Spinal cord (tissue), 10 donors: Measurements from ENCODE around the gene OMA1. TPM values are rescaled to one million over a fixed set of nuclear protein-coding genes. Genes with fewer than 3 reads are reported as not detected.

Experiments
- DNase-seq, 6 donors: peaks; one replicate each; pipeline versions ENCODE4 v3.0.0 to v3.0.0-alpha.2; 2013 to 2015; ENCODE audit warnings: low spot score in 6 of 6, low read depth in 4 of 6
- H3K27ac ChIP-seq: one replicate; pipeline ENCODE4 v1.5.1; 2013; ENCODE audit warnings: low read depth, low read length, control low read depth
- H3K27me3 ChIP-seq: one replicate; pipeline ENCODE4 v1.6.1; 2013; ENCODE audit warnings: low read length; ENCODE audit not compliant: control insufficient read depth, insufficient read depth
- H3K36me3 ChIP-seq: one replicate; pipeline ENCODE4 v1.6.1; 2013; ENCODE audit warnings: low read length; ENCODE audit not compliant: control insufficient read depth, insufficient read depth
- H3K4me1 ChIP-seq: one replicate; pipeline ENCODE4 v1.6.1; 2013; ENCODE audit warnings: low read length; ENCODE audit not compliant: control insufficient read depth, insufficient read depth
- H3K4me3 ChIP-seq: one replicate; pipeline ENCODE4 v1.5.1; 2013; ENCODE audit warnings: low read depth, low read length, control low read depth
- H3K9me3 ChIP-seq: one replicate; pipeline ENCODE4 v1.6.1; 2013; ENCODE audit warnings: low read length; ENCODE audit not compliant: control insufficient read depth, insufficient read depth
- WGBS: methylation state at CpG from one replicate; pipeline ENCODE4 v1.1.5; 2013; ENCODE audit warnings: missing lambda C conversion rate; ENCODE audit not compliant: insufficient coverage; 5-methylcytosine and 5-hydroxymethylcytosine counted together
- polyA plus RNA-seq, 2 donors: library from polyadenylated mRNA; unstranded; fragments of 120-200 nt; gene quantifications; one replicate each; pipeline ENCODE4 v1.2.1, GENCODE V29; 2013; ENCODE audit not compliant: insufficient read length in 2 of 2
- total RNA-seq, 2 donors: library from RNA; depleted of rRNA in 1 of 2; stranded (reverse); fragments of 120-200 nt in 1 of 2; fragments of >200 nt in 1 of 2; gene quantifications; one replicate each; pipeline versions ENCODE4 v1.2.3 to v1.2.4, GENCODE V29; 2013 to 2014
- donor health status: healthy.

OMA1 gene
- total and polyA plus RNA-seq, 4 donors = 11.3 to 48.0 (median 21.7) TPM

DNA sequence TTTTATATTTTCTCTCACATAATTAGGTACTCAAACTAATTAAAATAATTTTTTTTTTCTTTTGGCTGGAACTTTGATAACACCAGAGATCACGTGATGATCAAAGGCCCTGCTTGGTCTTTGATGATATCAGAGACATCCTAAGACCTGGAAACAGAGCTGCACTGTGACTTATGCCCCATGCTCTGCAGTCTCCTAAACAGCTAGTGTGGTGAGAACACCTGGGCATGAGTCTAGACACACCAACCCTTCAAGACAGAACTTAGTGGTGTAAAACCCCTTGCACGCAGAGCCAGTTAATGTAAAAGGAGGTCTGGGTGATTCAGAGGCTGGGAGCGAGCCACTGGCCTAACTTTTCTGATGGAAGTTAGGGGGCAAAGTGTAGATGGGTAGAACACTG, 70.3 kb downstream of the OMA1 start:
- Histone ChIP-seq H3K27ac (no peak overlapping the region), H3K4me1 (no peaks in the 10 kb centered on the region), H3K36me3 (no peaks in the 10 kb centered on the region), H3K4me3 (no peak overlapping the region), H3K9me3 (no peaks in the 10 kb centered on the region), H3K27me3 (no peaks in the 10 kb centered on the region)
- DNase-seq = no peak
- 100% methylated on average over 1 of the region's 3 CpGs for WGBS

DNA sequence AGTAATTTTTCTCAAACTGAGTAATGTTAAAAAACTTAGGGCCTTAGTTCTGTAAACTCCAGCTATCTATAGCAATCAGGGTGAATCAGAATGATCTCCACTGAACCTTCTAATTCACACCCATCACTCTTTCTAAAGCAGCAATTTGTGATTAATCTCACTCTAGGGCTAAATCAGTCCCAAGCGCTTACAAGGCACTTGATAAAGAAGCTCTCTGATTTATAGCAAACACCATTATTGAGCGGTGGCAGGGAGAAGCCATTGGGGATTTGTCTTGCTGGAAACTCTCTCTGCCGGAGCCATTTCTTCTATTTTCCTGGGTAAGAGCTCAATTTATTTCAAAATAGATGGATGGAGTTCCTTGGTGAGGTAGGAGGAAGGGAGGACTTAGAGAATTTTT, 77.0 kb downstream of the OMA1 start:
- Histone ChIP-seq H3K27me3 (no peaks in the 10 kb centered on the region), H3K36me3 (no peaks in the 10 kb centered on the region), H3K4me3 (no peak overlapping the region), H3K9me3 (no peaks in the 10 kb centered on the region), H3K4me1 (peaks cover 13% of the 10 kb centered on the region), H3K27ac (no peak overlapping the region)
- 100% methylated on average over 1 of the region's 3 CpGs for WGBS
- DNase-seq = peak in 1 of 6 donors; percentile 70

DNA sequence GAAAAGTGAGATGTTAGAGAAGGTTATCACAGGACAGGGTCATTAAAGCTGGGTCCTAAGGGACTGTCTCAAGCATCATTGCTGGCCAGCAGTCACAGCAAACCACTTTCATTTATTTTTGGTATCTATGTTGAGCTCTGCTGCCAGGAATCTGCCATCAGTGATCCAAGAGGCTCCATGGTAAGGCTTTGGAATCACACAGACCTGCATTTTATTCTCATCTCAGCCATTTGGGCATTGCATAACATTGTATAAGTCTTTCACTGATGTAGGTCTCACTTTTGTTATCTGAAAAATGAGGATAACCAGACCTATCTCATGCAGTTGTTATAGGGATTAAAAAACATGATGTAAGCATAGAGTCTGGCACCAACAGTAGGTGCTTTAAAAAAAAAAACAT, 77.5 kb downstream of the OMA1 start:
- Histone ChIP-seq H3K9me3 (no peaks in the 10 kb centered on the region), H3K27me3 (no peaks in the 10 kb centered on the region), H3K36me3 (no peaks in the 10 kb centered on the region)

DNA sequence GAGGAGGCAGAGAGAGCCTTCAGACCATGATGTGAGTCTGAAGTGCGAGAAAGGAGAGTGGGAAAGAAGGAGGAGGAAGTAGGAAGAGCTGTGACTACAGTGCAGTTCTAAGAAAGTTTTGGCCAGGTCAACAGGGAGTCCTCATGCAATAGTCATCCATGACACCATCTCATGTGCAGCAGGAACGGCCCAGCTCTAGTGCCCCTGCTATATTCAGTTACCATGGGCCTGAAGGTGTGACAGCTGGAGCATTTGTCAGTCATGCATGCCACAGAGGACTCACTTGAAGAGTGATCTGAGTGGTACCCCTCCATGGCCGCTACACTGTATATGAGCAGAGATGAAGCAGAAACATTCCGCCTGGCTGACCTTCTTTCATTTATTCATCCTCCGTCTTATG, 77.9 kb downstream of the OMA1 start:
- no peak for DNase-seq
- H3K4me3 ChIP-seq = no peak overlapping the region
- no peaks in the 10 kb centered on the region for H3K27me3 ChIP-seq
- H3K36me3 ChIP-seq = no peaks in the 10 kb centered on the region
- H3K4me1 ChIP-seq = peaks cover 13% of the 10 kb centered on the region
- H3K9me3 ChIP-seq = no peaks in the 10 kb centered on the region
- H3K27ac ChIP-seq = no peak overlapping the region
- WGBS = 100% methylated on average over 1 of the region's 5 CpGs

More for the DNA sequence above, 77.5 kb downstream of the OMA1 start:
- Histone ChIP-seq H3K4me1 (peaks cover 13% of the 10 kb centered on the region), H3K27ac (no peak overlapping the region), H3K4me3 (no peak overlapping the region)
- no peak for DNase-seq

DNA sequence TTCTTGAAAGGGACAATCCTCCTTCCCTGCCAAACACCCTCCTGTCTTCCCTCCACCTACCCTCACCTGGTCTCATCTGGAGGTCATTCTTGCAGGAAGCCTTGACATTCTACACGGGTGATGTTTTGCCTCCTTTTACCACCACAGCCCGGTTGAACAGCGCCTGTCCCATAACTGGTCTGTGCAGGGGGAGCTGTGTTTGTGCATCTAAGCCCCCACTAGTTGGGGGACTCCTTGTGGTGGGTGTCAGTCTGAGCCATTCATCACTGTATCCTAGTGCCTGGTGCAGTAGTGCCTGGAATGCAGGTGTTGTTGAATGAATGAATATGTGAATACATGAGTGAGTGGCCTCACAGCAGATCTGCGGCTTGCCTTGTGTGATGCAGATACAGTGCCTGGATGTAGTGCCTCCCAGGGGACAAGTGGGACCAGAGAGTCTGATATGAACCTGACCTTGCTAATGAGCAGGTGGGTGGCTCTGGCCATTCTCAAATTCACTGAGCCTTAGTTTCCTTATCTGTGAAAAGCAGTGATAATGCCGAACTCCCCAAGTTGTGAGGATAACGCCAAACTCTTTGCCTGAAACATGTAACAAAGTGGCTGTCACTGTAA, 79.8 kb downstream of the OMA1 start:
- Histone ChIP-seq H3K27ac (no peak overlapping the region), H3K4me3 (no peak overlapping the region), H3K36me3 (no peaks in the 10 kb centered on the region), H3K27me3 (no peaks in the 10 kb centered on the region), H3K9me3 (no peaks in the 10 kb centered on the region), H3K4me1 (peaks cover 13% of the 10 kb centered on the region)
- peak in 1 of 6 donors; percentile 6 for DNase-seq
- WGBS = 82% methylated on average over 3 of the region's 6 CpGs

DNA sequence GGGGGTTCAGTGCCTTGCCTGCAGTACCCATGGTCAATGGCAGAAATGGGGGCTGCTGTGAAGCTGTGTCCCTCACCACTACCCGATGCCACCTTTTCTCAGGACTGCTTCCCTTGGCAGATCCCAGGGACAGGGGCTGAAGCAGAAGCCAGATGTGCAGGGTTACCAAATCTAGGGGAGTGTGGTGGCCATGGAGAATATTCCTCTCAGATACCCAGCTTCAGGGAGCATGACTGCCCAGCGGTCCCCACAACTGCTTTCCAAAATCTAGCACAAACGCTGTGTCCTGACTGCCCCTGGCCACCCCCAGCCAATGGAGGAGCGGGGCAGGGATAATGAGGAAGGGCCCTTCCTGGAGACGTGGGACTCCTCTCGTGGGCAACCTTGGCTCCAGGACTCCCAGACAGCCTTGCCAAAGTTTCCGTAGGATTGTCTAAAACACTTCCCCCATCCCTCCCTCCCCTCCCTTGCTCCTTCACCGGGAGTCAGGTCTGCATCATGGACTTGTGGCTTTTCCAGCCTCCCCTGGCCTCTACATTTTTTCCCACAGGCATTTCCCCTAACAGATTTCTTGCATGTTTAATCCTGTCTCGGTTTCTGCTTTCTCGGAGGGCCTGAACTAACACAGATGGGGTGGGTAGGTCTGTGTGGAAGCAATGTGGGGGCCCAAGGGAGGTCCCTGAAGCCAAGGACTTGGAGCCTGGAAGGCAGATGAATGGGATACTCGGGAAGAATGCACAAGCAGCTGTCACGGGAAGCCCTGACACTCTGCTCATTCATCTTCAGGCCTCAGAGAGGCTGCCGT, 80.5 kb downstream of the OMA1 start:
- no peaks in the 10 kb centered on the region for H3K9me3 ChIP-seq
- peaks cover 13% of the 10 kb centered on the region for H3K4me1 ChIP-seq
- DNase-seq = peak in 1 of 6 donors; percentile 45
- no peak overlapping the region for H3K27ac ChIP-seq
- no peaks in the 10 kb centered on the region for H3K27me3 ChIP-seq
- WGBS = 50% methylated on average over 3 of the region's 13 CpGs
- no peaks in the 10 kb centered on the region for H3K36me3 ChIP-seq
- H3K4me3 ChIP-seq = no peak overlapping the region

DNA sequence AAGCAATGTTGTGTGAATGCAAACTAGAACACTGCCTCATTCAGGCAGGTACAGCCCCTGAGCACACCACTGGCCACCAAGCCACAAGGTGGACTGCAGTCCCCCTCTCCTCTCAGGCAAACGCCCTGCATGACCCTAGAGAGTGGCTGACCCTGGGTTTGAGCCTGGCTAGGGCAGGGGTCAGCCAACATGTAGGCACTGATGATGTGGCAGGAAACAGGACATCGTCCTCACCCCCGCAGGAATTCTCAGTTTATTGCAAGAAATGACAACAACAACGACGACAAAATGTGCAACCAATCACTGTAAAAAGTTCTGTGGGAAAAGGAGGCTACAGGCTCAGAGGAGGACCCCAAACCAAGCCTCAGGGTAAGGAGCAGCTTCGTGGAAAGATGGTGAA, 81.3 kb downstream of the OMA1 start:
- no peak overlapping the region for H3K27ac ChIP-seq

DNA sequence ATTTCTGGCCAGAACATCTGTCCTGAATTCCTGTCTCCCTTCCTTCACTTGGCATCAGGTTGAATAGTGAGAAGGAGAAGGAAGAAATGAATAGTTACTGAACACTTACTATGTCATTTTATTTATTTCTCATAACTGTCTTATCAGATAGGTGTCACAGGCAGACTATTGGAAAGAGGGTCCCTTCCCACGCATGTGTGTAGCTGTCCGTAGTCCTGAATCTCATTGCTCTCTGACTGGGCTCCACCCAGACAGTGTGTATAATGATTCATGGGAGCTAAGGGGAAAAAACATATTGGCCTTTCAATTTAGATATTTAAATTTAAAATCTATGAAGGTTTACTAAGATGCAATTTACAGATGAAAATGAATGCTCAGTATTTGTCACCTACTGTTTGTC, 86.1 kb downstream of the OMA1 start:
- H3K4me3 ChIP-seq = no peak overlapping the region
- no peak for DNase-seq

More for the DNA sequence above, 81.3 kb downstream of the OMA1 start:
- no peaks in the 10 kb centered on the region for H3K9me3 ChIP-seq
- DNase-seq = no peak
- peaks cover 13% of the 10 kb centered on the region for H3K4me1 ChIP-seq
- 87% methylated on average over 6 of the region's 6 CpGs for WGBS
- H3K27me3 ChIP-seq = no peaks in the 10 kb centered on the region
- H3K4me3 ChIP-seq = no peak overlapping the region
- H3K36me3 ChIP-seq = no peaks in the 10 kb centered on the region

DNA sequence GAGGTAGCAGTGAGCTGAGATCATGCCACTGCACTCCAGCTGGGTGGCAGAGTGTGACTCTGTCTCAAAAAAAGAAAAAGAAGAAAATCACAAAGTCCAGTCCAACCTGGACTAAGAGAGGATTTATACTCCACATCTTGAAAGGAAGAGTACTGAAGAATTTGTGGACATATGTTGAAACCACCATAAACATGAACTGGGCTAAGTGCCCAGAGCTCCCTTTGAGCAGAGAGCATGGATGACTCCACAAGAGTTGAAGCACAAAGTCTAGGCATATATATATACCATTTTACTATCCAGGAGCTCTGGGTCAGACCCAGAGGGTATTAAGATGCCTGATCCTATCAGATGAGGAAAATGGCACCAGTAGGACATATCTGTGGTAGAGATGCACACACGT, 86.6 kb downstream of the OMA1 start:
- H3K4me1 ChIP-seq = no peaks in the 10 kb centered on the region
- H3K36me3 ChIP-seq = no peaks in the 10 kb centered on the region
- WGBS = no CpG with 5 or more reads among the region's 1 CpG
- H3K27ac ChIP-seq = no peak overlapping the region
- DNase-seq = no peak
- H3K27me3 ChIP-seq = no peaks in the 10 kb centered on the region
- H3K9me3 ChIP-seq = peaks cover 2% of the 10 kb centered on the region
- H3K4me3 ChIP-seq = no peak overlapping the region

More for the DNA sequence above, 86.1 kb downstream of the OMA1 start:
- Histone ChIP-seq H3K36me3 (no peaks in the 10 kb centered on the region), H3K27me3 (no peaks in the 10 kb centered on the region), H3K27ac (no peak overlapping the region), H3K9me3 (peaks cover 2% of the 10 kb centered on the region), H3K4me1 (no peaks in the 10 kb centered on the region)
- no CpG with 5 or more reads among the region's 2 CpGs for WGBS
